HL-60/S4 treated with phorbol 12-myristate 13-acetate at 8.2 ng/mL for 4 days and 3 days (cell line): Measurements from ENCODE around the gene RAB33B.
"Not testable (repeated sequence)": the region's sequence is repeated elsewhere in the genome, so short reads cannot be mapped to it uniquely, and the experiment has no call there.

ENCODE experiments used
- in situ Hi-C: fragments of 300-500 bp; cut with MboI; formaldehyde crosslinking; loops from 2 replicates; pipeline ENCODE4 v1.15.0; 2022; ENCODE audit warnings: low sequenced_read_pairs

Gene RAB33B

GRCh38 chr4:139461022-139461628 is 7.2 kb downstream of the RAB33B start:
- in situ Hi-C loops: no loop called here

- in situ Hi-C loops: not testable (repeated sequence)
These were observed 10.6 kb downstream of the RAB33B start for GRCh38 chr4:139464512-139464911.

- in situ Hi-C loops: no loop called here
These were observed 12.0 kb downstream of the RAB33B start for GRCh38 chr4:139465922-139466321.

GRCh38 chr4:139468756-139469155 is 14.8 kb downstream of the RAB33B start:
- in situ Hi-C loops: not testable (repeated sequence)

- in situ Hi-C loops: no loop called here
These were observed 15.3 kb downstream of the RAB33B start for GRCh38 chr4:139469216-139469615.

- in situ Hi-C loops: no loop called here
These were observed 15.9 kb downstream of the RAB33B start for GRCh38 chr4:139469869-139470268.

- in situ Hi-C loops: no loop called here
These were observed 16.4 kb downstream of the RAB33B start for GRCh38 chr4:139470295-139470694.

- in situ Hi-C loops: no loop called here
These were observed 17.2 kb downstream of the RAB33B start for GRCh38 chr4:139470997-139471665.

- in situ Hi-C loops: no loop called here
These were observed 18.9 kb downstream of the RAB33B start for GRCh38 chr4:139472852-139473251.

- in situ Hi-C loops: no loop called here
These were observed 22.4 kb downstream of the RAB33B start for GRCh38 chr4:139476363-139476762.

GRCh38 chr4:139481465-139481864 is 27.5 kb downstream of the RAB33B start:
- in situ Hi-C loops: no loop called here

- in situ Hi-C loops: no loop called here
These were observed 29.1 kb downstream of the RAB33B start for GRCh38 chr4:139483000-139483399.

- in situ Hi-C loops: no loop called here
These were observed 30.9 kb downstream of the RAB33B start for GRCh38 chr4:139484783-139485311.

- in situ Hi-C loops: no loop called here
These were observed 34.5 kb downstream of the RAB33B start for GRCh38 chr4:139488442-139488841.

- in situ Hi-C loops: no loop called here
These were observed 35.7 kb downstream of the RAB33B start for GRCh38 chr4:139489638-139490037.

- in situ Hi-C loops: no loop called here
These were observed 38.5 kb downstream of the RAB33B start for GRCh38 chr4:139492429-139492828.

GRCh38 chr4:139493176-139493575 is 39.3 kb downstream of the RAB33B start:
- in situ Hi-C loops: no loop called here

- in situ Hi-C loops: no loop called here
These were observed 45.3 kb downstream of the RAB33B start for GRCh38 chr4:139499186-139499585.

GRCh38 chr4:139501117-139501516 is 47.2 kb downstream of the RAB33B start:
- in situ Hi-C loops: no loop called here

- in situ Hi-C loops: no loop called here
These were observed 47.6 kb downstream of the RAB33B start for GRCh38 chr4:139501527-139501926.

- in situ Hi-C loops: no loop called here
These were observed 48.3 kb downstream of the RAB33B start for GRCh38 chr4:139501927-139502899.
